HepG2 (cell line): ENCODE results near the gene MIER2. TPM values are rescaled to one million over a fixed set of nuclear protein-coding genes. Genes with fewer than 3 reads are reported as not detected.

Experiments
- ATAC-seq: fragments of 200-7000 bp; cut with Tn5 transposase; 3 replicates; pipeline ENCODE4 v1.9.1; 2020; ENCODE audit warnings: mild to moderate bottlenecking, moderate library complexity
- BruUV-seq: library from RNA; stranded (reverse); fragments of 400-500 nt; replicated peaks from 2 replicates; lab custom pipeline; 2021; lab: Mats Ljungman, UMichigan
- CTCF ChIA-PET: fragments of 300-600 bp; formaldehyde crosslinking; extraction: SDS; loops from one replicate; lab custom pipeline; 2021; ENCODE audit warnings: low total read pairs, inconsistent platforms, low intra/inter-chr PET ratio; lab: Yijun Ruan, JAX
- POLR2A ChIA-PET: fragments of 350-600 bp; sonication (Branson Sonifier 250); formaldehyde crosslinking; loops from one replicate; lab custom pipeline; 2020; ENCODE audit warnings: antibody characterized with exemption, inconsistent platforms; lab: Yijun Ruan, JAX
- DNase-seq: peaks from one replicate; pipeline ENCODE4 v3.0.0-alpha.2; 2015; ENCODE audit warnings: low spot score
- FAIRE-seq: peaks from 3 replicates; lab custom pipeline; 2011; peaks lifted over from hg19 to GRCh38; lab: Jason Lieb, UNC
- H2AFZ ChIP-seq: one replicate; pipeline ENCODE4 v1.6.1; 2011; ENCODE audit warnings: low read length, inconsistent platforms
- H3K27ac ChIP-seq: fragments of 300-600 bp; 3 replicates; pipeline ENCODE4 v1.8.0; 2011; ENCODE audit warnings: mixed run types, mild to moderate bottlenecking, mixed read lengths, low read length, inconsistent platforms; ENCODE audit not compliant: insufficient read depth; ENCODE audit errors: extremely low read length
- H3K27me3 ChIP-seq, 2 experiments: fragments of 200-600 bp in 1 of 2; 2 replicates in 1 of 2; 3 replicates in 1 of 2; pipeline versions ENCODE4 v1.6.0 to v1.8.0; 2011; ENCODE audit warnings: low read length in 2 of 2, mild to moderate bottlenecking in 2 of 2, moderate library complexity in 2 of 2, inconsistent platforms in 1 of 2; ENCODE audit not compliant: insufficient read depth in 2 of 2, control insufficient read depth in 1 of 2
- H3K36me3 ChIP-seq, 2 experiments: fragments of 200-600 bp in 1 of 2; replicated peaks in 1 of 2; 2 replicates in 1 of 2; 3 replicates in 1 of 2; pipeline versions ENCODE4 v1.5.1 to v1.8.0; 2011; ENCODE audit warnings: low read length in 2 of 2, inconsistent platforms in 1 of 2; ENCODE audit not compliant: insufficient read depth in 2 of 2, control insufficient read depth in 1 of 2
- H3K4me1 ChIP-seq: 2 replicates; pipeline ENCODE4 v1.5.1; 2012; ENCODE audit warnings: low read length, inconsistent platforms; ENCODE audit not compliant: insufficient read depth
- H3K4me2 ChIP-seq: 2 replicates; pipeline ENCODE4 v1.6.0; 2011; ENCODE audit warnings: low read depth, low read length, inconsistent platforms
- H3K4me3 ChIP-seq, 3 experiments: fragments of 200-600 bp in 1 of 3; sonication (generic), shearing (Covaris generic) in 1 of 3; replicated peaks in 1 of 3; 2 replicates each; pipeline ENCODE4 v1.5.1; 2011 to 2016; ENCODE audit warnings: low read length in 3 of 3, inconsistent platforms in 2 of 3, low read depth in 2 of 3, mild to moderate bottlenecking in 2 of 3, control low read depth in 1 of 3, mixed read lengths in 1 of 3; ENCODE audit not compliant: insufficient read depth in 1 of 3
- H3K79me2 ChIP-seq: one replicate; pipeline ENCODE4 v1.6.1; 2011; ENCODE audit warnings: low read length, inconsistent platforms; ENCODE audit not compliant: insufficient read depth
- H3K9ac ChIP-seq: 2 replicates; pipeline ENCODE4 v1.6.0; 2011; ENCODE audit warnings: mild to moderate bottlenecking, low read depth, low read length, inconsistent platforms; ENCODE audit not compliant: insufficient read depth
- H3K9me3 ChIP-seq: 2 replicates; pipeline ENCODE4 v1.5.1; 2012; ENCODE audit warnings: mild to moderate bottlenecking, low read length
- H4K20me1 ChIP-seq: 2 replicates; pipeline ENCODE4 v1.6.0; 2011; ENCODE audit warnings: inconsistent platforms, mild to moderate bottlenecking, low read length, moderate library complexity; ENCODE audit not compliant: insufficient read depth
- ATAD3A ChIP-seq: sonication (generic); formaldehyde crosslinking; IDR thresholded peaks from 2 replicates; pipeline ENCODE4 v1.4.0; 2020; ENCODE audit warnings: missing genetic modification reagents
- DNMT1 ChIP-seq: sonication (generic); formaldehyde crosslinking; IDR thresholded peaks from 2 replicates; pipeline ENCODE4 v1.5.1; 2020; ENCODE audit warnings: mild to moderate bottlenecking, missing genetic modification reagents
- HIC2 ChIP-seq: sonication (generic); formaldehyde crosslinking; IDR thresholded peaks from 2 replicates; pipeline ENCODE4 v1.9.0; 2022; ENCODE audit warnings: low read depth, missing genetic modification reagents
- NFRKB ChIP-seq: fragments of 450-650 bp; IDR thresholded peaks from 2 replicates; pipeline ENCODE4 v1.6.1; 2017
- PATZ1 ChIP-seq: sonication (generic); formaldehyde crosslinking; IDR thresholded peaks from 2 replicates; pipeline ENCODE4 v1.4.0; 2020; ENCODE audit warnings: missing genetic modification reagents
- PHB2 ChIP-seq: fragments of 450-650 bp; IDR thresholded peaks from 2 replicates; pipeline ENCODE4 v1.6.1; 2018; ENCODE audit not compliant: partially characterized antibody
- SALL1 ChIP-seq: sonication (generic); formaldehyde crosslinking; IDR thresholded peaks from 2 replicates; pipeline ENCODE4 v1.8.0; 2022; ENCODE audit warnings: mild to moderate bottlenecking, missing genetic modification reagents
- SETDB1 ChIP-seq: sonication (generic); formaldehyde crosslinking; IDR thresholded peaks from 2 replicates; pipeline ENCODE4 v1.5.1; 2020; ENCODE audit warnings: missing genetic modification reagents, mild to moderate bottlenecking, borderline replicate concordance
- SOX13 ChIP-seq, 3 experiments: fragments of 450-650 bp in 1 of 3; sonication (generic) in 1 of 3; formaldehyde crosslinking in 1 of 3; IDR thresholded peaks in 2 of 3; conservative IDR thresholded peaks in 1 of 3; 2 replicates each; pipeline versions ENCODE4 v1.5.0 to v1.6.1; 2016 to 2020; ENCODE audit warnings: antibody characterized with exemption in 1 of 3, mild to moderate bottlenecking in 1 of 3, missing compliant biosample characterization in 1 of 3, missing genetic modification reagents in 1 of 3, moderate library complexity in 1 of 3
- SOX5 ChIP-seq: IDR thresholded peaks from 2 replicates; pipeline ENCODE4 v1.6.1; 2016; ENCODE audit warnings: borderline replicate concordance
- SOX6 ChIP-seq, 2 experiments: fragments of 450-650 bp in 1 of 2; sonication (generic) in 1 of 2; formaldehyde crosslinking in 1 of 2; IDR thresholded peaks; 2 replicates each; pipeline versions ENCODE4 v1.4.0 to v1.6.1; 2017 to 2020; ENCODE audit warnings: antibody characterized with exemption in 1 of 2, mild to moderate bottlenecking in 1 of 2, missing genetic modification reagents in 1 of 2
- TEAD3 ChIP-seq: optimal IDR thresholded peaks from 2 replicates; pipeline ENCODE3; 2016; ENCODE audit warnings: borderline replicate concordance
- TIGD3 ChIP-seq: sonication (generic); formaldehyde crosslinking; IDR thresholded peaks from 2 replicates; pipeline ENCODE4 v1.5.1; 2020; ENCODE audit warnings: mild to moderate bottlenecking, missing genetic modification reagents, borderline replicate concordance
- U2AF1 ChIP-seq: fragments of 200-400 bp; formaldehyde crosslinking; optimal IDR thresholded peaks from 2 replicates; pipeline ENCODE3; 2017; ENCODE audit warnings: mild to moderate bottlenecking, low read depth, low read length
- ZNF138 ChIP-seq: sonication (generic); formaldehyde crosslinking; IDR thresholded peaks from 2 replicates; pipeline ENCODE4 v1.5.0; 2020; ENCODE audit warnings: mild to moderate bottlenecking, low read depth, missing genetic modification reagents
- ZNF362 ChIP-seq: sonication (generic); formaldehyde crosslinking; IDR thresholded peaks from 2 replicates; pipeline ENCODE4 v1.4.0; 2020; ENCODE audit warnings: missing genetic modification reagents, mild to moderate bottlenecking, borderline replicate concordance
- ZNF788 ChIP-seq: sonication (generic); formaldehyde crosslinking; IDR thresholded peaks from 2 replicates; pipeline ENCODE4 v1.5.0; 2020; ENCODE audit warnings: mild to moderate bottlenecking, missing genetic modification reagents, borderline replicate concordance
- ZNF891 ChIP-seq: sonication (generic); formaldehyde crosslinking; IDR thresholded peaks from 2 replicates; pipeline ENCODE4 v1.5.0; 2020; ENCODE audit warnings: mild to moderate bottlenecking, missing genetic modification reagents
- WGBS: methylation state at CpG from one replicate; pipeline ENCODE4 v1.1.6; 2017; ENCODE audit warnings: low lambda C conversion rate; 5-methylcytosine and 5-hydroxymethylcytosine counted together
- in situ Hi-C: cut with HindIII; loops from 2 replicates; pipeline ENCODE4 v1.10.0; 2017; ENCODE audit warnings: low pct_unique_long_range_greater_than_20kb; ENCODE audit not compliant: extremely low pct_ligation_motif_present
- intact Hi-C: fragments of 100-400 bp; cut with micrococcal nuclease; formaldehyde crosslinking; loops from one replicate; pipeline ENCODE4 v1.10.0; 2022; ENCODE audit not compliant: unreplicated experiment
- polyA plus RNA-seq, 8 experiments: library from polyadenylated mRNA; depleted of rRNA in 3 of 8; stranded (reverse) in 7 of 8; unstranded in 1 of 8; fragments of >200 nt; fragmentation: Illumina TruSeq in 4 of 8; extraction: Trizol in 4 of 8; gene quantifications; 2 replicates each; pipeline versions ENCODE4 v1.2.1 to v1.2.3, GENCODE V29; 2011 to 2016; ENCODE audit warnings: low read depth in 4 of 8, missing spikeins in 1 of 8, mixed read lengths in 1 of 8; ENCODE audit not compliant: insufficient read depth in 1 of 8
- total RNA-seq, 5 experiments: library from RNA; depleted of rRNA; stranded (reverse); fragments of >200 nt; fragmentation: Illumina TruSeq; extraction: Trizol; gene quantifications; 2 replicates each; pipeline ENCODE4 v1.2.3, GENCODE V29; 2016; ENCODE audit warnings: low read depth in 1 of 5

Gene MIER2
- total and polyA plus RNA-seq, 2 of the 13 experiments (the other 11 are each of a cell fraction or from before 2014, with no cell fraction given): 9.6 to 25.7 TPM

- no peak overlapping the region; a peak in 1 of 6 replicates for H3K4me3 ChIP-seq
- H3K4me2 ChIP-seq: peak overlapping the region; percentile 24; the same call in 1 of the 2 replicates
- 32% methylated on average over 5 of the region's 51 CpGs for WGBS
- H2AFZ ChIP-seq: no peak overlapping the region
- no peak for DNase-seq
- peaks cover 27% of the 10 kb centered on the region for H3K4me1 ChIP-seq
- no TSS peak for BruUV-seq
- FAIRE-seq: no peak
- ChIA-PET POLR2A (no interaction called here), CTCF (no interaction called here)
- no peaks in the 10 kb centered on the region for H3K9me3 ChIP-seq
- H3K36me3 ChIP-seq: no peaks in the 10 kb centered on the region
- no peak overlapping the region for H3K27ac ChIP-seq
- intact Hi-C loops (no loop called here), in situ Hi-C loops (no loop called here)
- H4K20me1 ChIP-seq: 0 out of 2 replicates have a peak, but pooled peaks cover 2% of the 10 kb centered on the region
- H3K9ac ChIP-seq: no peak overlapping the region
- H3K27me3 ChIP-seq: peaks cover 4 to 36% of the 10 kb centered on the region in 2 experiments
- H3K79me2 ChIP-seq: no peaks in the 10 kb centered on the region
- no peak for ATAC-seq
- TF ChIP-seq SALL1 (CRISPR knock-in tag) (no peak), ZNF891 (CRISPR knock-in tag) (no peak), TIGD3 (CRISPR knock-in tag) (no peak), U2AF1 (no peak), PHB2 (no peak), SOX13 (IDR thresholded peaks at IDR 0.05) (peak; percentile 93), SOX13 (CRISPR knock-in tag; conservative IDR thresholded peaks at IDR 0.05 in 1 of 2, IDR thresholded peaks at IDR 0.05 in 1 of 2) (peak in 1 of 2 experiments; percentile 94; a peak in 2 of 4 replicates), SOX5 (CRISPR knock-in tag) (peak; percentile 95), PATZ1 (CRISPR knock-in tag) (peak; percentile 91), SETDB1 (CRISPR knock-in tag) (no peak), HIC2 (0 out of 2 replicates have a peak, but pooled peaks have one; percentile 42), ZNF362 (CRISPR knock-in tag) (no peak), SOX6 (IDR thresholded peaks at IDR 0.05) (no peak), SOX6 (CRISPR knock-in tag; IDR thresholded peaks at IDR 0.05) (peak; percentile 81), TEAD3 (CRISPR knock-in tag) (peak; percentile 42), DNMT1 (CRISPR knock-in tag) (no peak), ATAD3A (CRISPR knock-in tag) (no peak), ZNF138 (CRISPR knock-in tag) (no peak), ZNF788 (CRISPR knock-in tag) (no peak), NFRKB (no peak)
Observed at GRCh38 chr19:290372-291005, 54.1 kb downstream of the MIER2 start.
